GM18520 (cell line): ENCODE measurements around the gene SMO.
"Not testable (repeated sequence)": the region's sequence is repeated elsewhere in the genome, so short reads cannot be mapped to it uniquely, and the experiment has no call there.

Experiments
- ATAC-seq: cut with Tn5 transposase; IDR thresholded peaks from one replicate; pipeline ENCODE4 v1.9.1; 2021; ENCODE audit not compliant: unreplicated experiment

The SMO gene

GRCh38 chr7:129231666-129232065 is 43.2 kb downstream of the SMO start:
- ATAC-seq = no peak

GRCh38 chr7:129238546-129238945 is 50.1 kb downstream of the SMO start:
- no peak for ATAC-seq

- ATAC-seq = no peak
These were observed 51.8 kb downstream of the SMO start for GRCh38 chr7:129240119-129240820.

- no peak for ATAC-seq
These were observed 55.8 kb downstream of the SMO start for GRCh38 chr7:129244220-129244619.

- ATAC-seq = no peak
These were observed 57.1 kb downstream of the SMO start for GRCh38 chr7:129245533-129245932.

GRCh38 chr7:129247087-129247486 is 58.7 kb downstream of the SMO start:
- no peak for ATAC-seq

GRCh38 chr7:129252128-129252527 is 63.7 kb downstream of the SMO start:
- ATAC-seq = no peak

GRCh38 chr7:129252603-129253002 is 64.2 kb downstream of the SMO start:
- not testable (repeated sequence) for ATAC-seq

GRCh38 chr7:129255800-129256199 is 67.4 kb downstream of the SMO start:
- no peak for ATAC-seq

- ATAC-seq = no peak
These were observed 67.8 kb downstream of the SMO start for GRCh38 chr7:129256221-129256620.

GRCh38 chr7:129257168-129257567 is 68.7 kb downstream of the SMO start:
- no peak for ATAC-seq

GRCh38 chr7:129258649-129259389 is 70.4 kb downstream of the SMO start:
- no peak for ATAC-seq

GRCh38 chr7:129262324-129262723 is 73.9 kb downstream of the SMO start:
- no peak for ATAC-seq
